ENCODE results near the gene HOXA6. TPM values are rescaled to one million over a fixed set of nuclear protein-coding genes. Genes with fewer than 3 reads are reported as not detected.
A peak's percentile ranks its signal among the peaks of the same experiment; 100 is the strongest.

HOXA6 gene
- total RNA-seq, 8 experiments from 2014 or later: 4.4 to 52.8 (median 23.7) TPM

DNA sequence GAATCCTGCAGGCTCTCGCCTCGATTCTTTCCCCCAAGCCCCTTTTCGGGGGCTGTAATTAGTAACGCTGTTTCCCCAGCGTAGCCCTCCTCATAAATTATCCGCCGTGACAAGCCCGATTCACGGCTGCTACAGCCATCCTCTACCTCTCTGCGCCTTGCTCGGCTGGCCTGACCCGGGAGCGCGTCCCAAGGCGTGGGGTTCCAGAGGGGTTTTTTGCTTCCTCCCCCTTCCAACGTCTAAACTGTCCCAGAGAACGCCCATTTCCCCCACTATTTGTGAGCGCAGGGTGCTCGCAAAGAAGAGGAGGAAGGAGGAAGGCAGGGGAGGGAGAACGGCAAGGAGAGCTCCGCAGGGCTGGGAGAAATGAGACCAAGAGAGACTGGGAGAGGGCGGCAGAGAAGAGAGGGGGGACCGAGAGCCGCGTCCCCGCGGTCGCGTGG is 5.0 kb downstream of the HOXA6 start:
- Histone ChIP-seq H3K4me3 (peak overlapping the region; percentile 46 to 81 (median 63)), H3K27ac (peak overlapping the region; percentile 92 to 93), H3K4me1 (replicated peaks in 1 of 2) (peaks cover 5 to 12% of the 10 kb centered on the region in 2 donors)
- in situ Hi-C loops (cut with MboI; ENCODE audit: low pct_unique_long_range_greater_than_20kb in 2 of 9, low sequenced_read_pairs in 9 of 9, unreplicated experiment in 9 of 9): loop anchor here in 2 of 9 experiments (10.0 kb wide), 1 partner anchor 288 kb away; no protein-coding TSS in a partner anchor
- WGBS, 10 experiments: 0 to 100% (median 26%) methylated on average over 2 to 28 of the region's 29 CpGs; no CpG with 5 or more reads in 4 of the 10 experiments
- ATAC-seq (replicated peaks in 6 of 8): peak in 1 of 8 experiments; percentile 8

DNA sequence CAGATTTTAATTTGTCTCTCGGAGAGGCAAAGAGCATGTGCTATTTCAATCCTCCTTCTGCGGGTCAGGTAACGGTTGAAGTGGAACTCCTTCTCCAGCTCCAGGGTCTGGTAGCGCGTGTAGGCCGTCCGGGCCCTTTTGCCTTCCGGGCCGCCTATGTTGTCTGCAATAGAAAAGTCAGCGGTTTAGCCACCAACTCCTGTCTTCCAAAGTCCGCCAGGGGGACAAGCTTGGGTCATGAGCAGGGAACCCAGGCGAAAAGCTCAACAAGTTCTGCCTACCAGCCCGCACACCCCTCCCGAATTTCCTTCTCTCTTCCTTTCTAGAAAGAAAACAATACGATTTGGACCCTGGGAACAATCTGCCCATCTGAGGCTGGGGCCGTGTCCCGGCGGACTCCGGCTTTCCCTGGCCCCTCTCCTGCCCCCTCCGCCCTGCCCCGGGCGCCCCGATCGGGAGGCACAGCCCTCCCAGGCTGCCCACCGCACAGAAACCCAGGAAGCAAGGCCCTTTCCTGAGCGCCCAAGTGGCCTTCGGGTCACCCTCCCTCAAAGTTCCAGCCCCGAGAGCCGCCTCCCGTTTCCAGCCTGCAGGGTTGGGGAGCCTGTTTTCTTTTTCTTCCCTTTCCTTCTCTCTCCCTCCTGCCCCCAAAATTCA is 5.5 kb downstream of the HOXA6 start:
- in situ Hi-C loops (cut with MboI; ENCODE audit: low pct_unique_long_range_greater_than_20kb in 2 of 9, low sequenced_read_pairs in 9 of 9, unreplicated experiment in 9 of 9): loop anchor here in 2 of 9 experiments (10.0 kb wide), 1 partner anchor 287 kb away; no protein-coding TSS in a partner anchor
- H3K4me3 ChIP-seq: peak overlapping the region; percentile 46 to 81 (median 63)
- no peak for ATAC-seq (replicated peaks in 6 of 8)
- H3K4me1 ChIP-seq (replicated peaks in 1 of 2): peaks cover 5 to 12% of the 10 kb centered on the region in 2 donors
- H3K27ac ChIP-seq: peak overlapping the region; percentile 92 to 93
- WGBS, 10 experiments: 0 to 98% (median 42%) methylated on average over 1 to 18 of the region's 30 CpGs; no CpG with 5 or more reads in 4 of the 10 experiments

DNA sequence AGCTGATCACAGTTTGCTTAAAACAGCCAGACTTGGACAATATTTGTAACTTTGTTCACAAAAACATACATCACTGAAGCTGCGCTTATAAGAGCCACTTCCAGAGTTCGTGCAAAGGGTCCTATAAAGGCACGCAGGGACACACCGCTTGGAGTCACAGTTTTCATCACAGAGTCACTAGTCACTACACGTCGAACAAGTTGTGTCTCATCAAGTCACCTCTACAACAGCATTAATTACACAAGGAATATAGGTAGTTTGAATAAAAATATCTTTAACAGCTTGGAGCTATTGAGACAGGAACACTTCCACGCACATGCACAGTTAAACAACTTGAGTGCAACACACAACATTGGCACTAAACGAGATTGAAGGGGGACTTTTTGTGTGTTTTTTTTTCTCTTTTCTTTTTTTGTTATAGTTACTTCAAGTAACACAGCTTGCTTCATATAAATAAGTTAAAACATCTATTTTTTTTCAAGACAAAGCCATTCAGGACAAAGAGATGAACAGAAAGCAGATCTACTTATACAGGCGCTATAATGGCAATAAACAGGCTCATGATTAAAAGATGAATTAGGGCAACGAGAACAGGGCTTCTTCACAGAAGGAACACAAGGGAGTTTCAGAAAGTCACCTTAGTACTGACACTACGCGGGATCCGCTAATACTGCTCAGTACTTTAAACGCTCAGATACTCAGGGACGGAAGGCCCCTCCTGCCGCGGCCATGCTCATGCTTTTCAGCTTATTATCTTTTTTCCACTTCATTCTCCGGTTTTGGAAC is 6.2 kb downstream of the HOXA6 start:
- 0 to 100% (median 14%) methylated on average over 3 to 18 of the region's 18 CpGs for WGBS, 10 experiments
- Histone ChIP-seq H3K4me3 (peak overlapping the region; percentile 46 to 81 (median 63)), H3K27ac (peak overlapping the region; percentile 92 to 93), H3K4me1 (replicated peaks in 1 of 2) (peaks cover 5 to 12% of the 10 kb centered on the region in 2 donors)
- in situ Hi-C loops (cut with MboI; ENCODE audit: low pct_unique_long_range_greater_than_20kb in 2 of 9, low sequenced_read_pairs in 9 of 9, unreplicated experiment in 9 of 9): loop anchor here in 2 of 9 experiments (10.0 kb wide), 1 partner anchor 287 kb away; no protein-coding TSS in a partner anchor
- ATAC-seq (replicated peaks in 6 of 8): no peak

DNA sequence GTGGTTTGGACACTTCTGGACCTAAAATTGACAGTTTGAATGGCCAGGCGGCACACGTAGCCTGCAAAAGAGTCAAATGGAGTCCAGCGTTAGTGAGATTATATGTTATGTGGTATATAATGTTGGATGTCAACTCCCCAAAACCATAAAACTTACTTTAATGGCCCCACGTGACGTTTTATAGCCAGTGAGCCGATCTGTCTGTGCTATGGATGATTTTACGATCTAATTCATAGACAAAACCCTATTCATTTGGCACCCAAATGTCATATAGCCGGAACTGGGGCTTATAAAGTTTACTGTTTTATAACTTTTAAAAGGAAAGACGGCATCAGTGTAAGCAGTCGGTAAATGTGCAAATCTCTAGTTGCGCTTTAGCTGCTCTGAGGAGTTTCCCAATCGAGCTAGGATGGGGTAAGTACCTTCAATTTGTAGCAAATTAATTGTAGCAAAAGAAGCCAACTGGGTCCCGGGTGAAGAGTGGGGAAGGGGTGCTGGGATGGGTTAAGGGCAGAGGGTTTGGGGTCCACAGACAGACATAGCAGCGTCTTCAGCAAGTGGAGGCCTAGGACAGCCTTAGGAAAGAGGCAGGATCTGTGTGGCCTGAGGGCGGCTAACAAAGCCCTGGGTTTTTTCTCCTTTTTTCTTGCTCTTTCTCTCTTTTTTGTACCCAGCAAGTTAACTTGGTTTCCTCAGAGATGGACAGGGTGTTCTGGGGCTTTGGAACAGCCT is 7.3 kb downstream of the HOXA6 start:
- WGBS, 10 experiments: 0 to 96% (median 10%) methylated on average over 2 to 12 of the region's 15 CpGs
- Histone ChIP-seq H3K4me3 (peak overlapping the region; percentile 46 to 81 (median 63)), H3K27ac (peak overlapping the region; percentile 92 to 93)

DNA sequence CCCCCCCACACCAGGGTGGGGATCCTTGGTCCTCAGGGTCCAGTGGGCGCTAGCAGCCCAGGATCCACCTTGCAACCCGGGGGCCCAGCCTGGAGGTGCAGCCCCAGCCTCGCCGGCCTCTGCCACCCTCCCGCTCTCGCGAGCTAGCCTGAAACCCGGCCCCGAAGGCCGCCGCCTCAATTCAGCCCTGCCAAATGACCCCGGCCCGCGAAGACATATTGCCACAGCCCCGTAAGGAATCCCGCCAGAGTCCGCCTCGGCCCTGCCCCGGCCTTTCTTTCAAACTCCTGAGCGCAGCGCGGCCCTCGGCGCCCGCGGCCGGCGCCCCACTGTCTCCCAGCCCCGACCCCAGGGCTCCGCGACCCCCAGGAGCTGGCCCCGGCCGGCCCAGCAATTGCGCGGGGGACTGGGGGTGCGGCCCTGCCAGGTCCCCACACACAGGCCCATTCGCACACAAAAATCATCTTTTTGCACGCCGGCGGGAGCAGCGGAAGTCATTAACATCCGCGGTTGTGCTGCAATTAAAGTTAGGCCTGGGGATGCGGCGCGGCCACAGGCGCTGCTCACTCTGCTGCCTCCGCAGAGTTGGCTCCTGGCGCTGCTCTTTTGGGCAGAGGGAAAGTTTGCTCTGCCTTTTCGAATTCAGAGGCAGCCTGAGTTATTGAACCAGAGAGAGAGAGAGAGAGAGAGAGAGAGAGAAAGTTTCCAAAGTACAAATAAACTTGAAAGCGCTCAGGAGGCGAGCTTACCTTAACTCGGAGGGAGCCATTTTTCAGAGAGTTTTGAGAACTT is 8.0 kb downstream of the HOXA6 start:
- peak overlapping the region; percentile 92 to 93 for H3K27ac ChIP-seq
- peaks cover 13 to 22% of the 10 kb centered on the region in 2 donors for H3K4me1 ChIP-seq (replicated peaks in 1 of 2)
- H3K4me3 ChIP-seq: peak overlapping the region; percentile 46 to 81 (median 63)
- 0 to 89% (median 17%) methylated on average over 1 to 13 of the region's 53 CpGs; no CpG with 5 or more reads in 5 of the 10 experiments for WGBS, 10 experiments
- in situ Hi-C loops (cut with MboI; ENCODE audit: low pct_unique_long_range_greater_than_20kb in 2 of 9, low sequenced_read_pairs in 9 of 9, unreplicated experiment in 9 of 9): loop anchor here in 2 of 9 experiments (10.0 kb wide), 1 partner anchor 285 kb away; no protein-coding TSS in a partner anchor
- no peak for ATAC-seq (replicated peaks in 6 of 8)

More for the DNA sequence above, 7.3 kb downstream of the HOXA6 start:
- in situ Hi-C loops (cut with MboI; ENCODE audit: low pct_unique_long_range_greater_than_20kb in 2 of 9, low sequenced_read_pairs in 9 of 9, unreplicated experiment in 9 of 9): loop anchor here in 2 of 9 experiments (10.0 kb wide), 1 partner anchor 285 kb away; no protein-coding TSS in a partner anchor
- peaks cover 6 to 21% of the 10 kb centered on the region in 2 donors for H3K4me1 ChIP-seq (replicated peaks in 1 of 2)
- no peak for ATAC-seq (replicated peaks in 6 of 8)

DNA sequence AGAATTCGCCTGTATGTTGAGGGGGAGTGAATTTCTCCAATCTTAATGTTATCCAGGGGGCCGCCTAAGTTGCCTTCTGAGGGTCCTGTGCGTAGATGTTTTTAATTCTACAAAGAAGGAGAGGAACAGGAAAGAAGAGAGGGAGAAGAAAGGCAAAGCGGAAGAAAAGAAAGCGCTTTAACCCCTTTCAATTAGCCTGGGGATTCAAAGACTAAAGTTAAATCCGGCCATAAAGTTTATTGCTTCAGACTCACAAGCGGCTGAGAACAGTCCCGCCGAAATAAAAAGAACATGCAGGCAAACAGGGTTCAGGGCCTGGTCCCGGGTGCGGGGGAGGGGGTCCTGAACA is 8.6 kb downstream of the HOXA6 start:
- peak overlapping the region; percentile 92 to 93 for H3K27ac ChIP-seq
- peak overlapping the region; percentile 46 to 81 (median 63) for H3K4me3 ChIP-seq
- no peak for ATAC-seq (replicated peaks in 6 of 8)
- peaks cover 19 to 22% of the 10 kb centered on the region in 2 donors for H3K4me1 ChIP-seq (replicated peaks in 1 of 2)
- 0 to 100% (median 10%) methylated on average over 1 to 9 of the region's 11 CpGs; no CpG with 5 or more reads in 2 of the 10 experiments for WGBS, 10 experiments
- in situ Hi-C loops (cut with MboI; ENCODE audit: low pct_unique_long_range_greater_than_20kb in 2 of 9, low sequenced_read_pairs in 9 of 9, unreplicated experiment in 9 of 9): no loop called here

DNA sequence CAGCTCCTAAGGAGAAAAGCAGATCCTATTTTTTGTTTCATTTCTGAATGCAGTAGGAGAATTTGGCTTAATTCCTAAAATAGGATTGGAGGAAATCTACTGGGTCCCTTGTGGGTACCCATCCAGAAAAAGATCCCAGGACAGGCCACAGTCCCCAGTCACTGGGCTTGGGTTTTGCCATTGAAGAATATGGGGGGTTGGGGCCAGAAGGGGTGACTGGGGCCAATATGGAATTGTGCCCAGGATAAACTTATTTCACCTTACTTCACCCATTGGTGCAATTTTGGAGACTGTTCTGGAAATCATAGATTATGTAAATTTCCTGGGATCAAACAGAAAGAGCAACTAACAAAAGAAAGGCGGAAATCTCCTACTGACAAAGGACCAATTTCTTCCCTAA is 9.1 kb downstream of the HOXA6 start:
- WGBS, 10 experiments: 0 to 33% (median 13%) methylated on average over 1 of the region's 1 CpG; no CpG with 5 or more reads in 7 of the 10 experiments
- no peak for ATAC-seq (replicated peaks in 6 of 8)
- Histone ChIP-seq H3K27ac (peak overlapping the region; percentile 92 to 93), H3K4me3 (peak overlapping the region; percentile 46 to 81 (median 63)), H3K4me1 (replicated peaks in 1 of 2) (peaks cover 22 to 24% of the 10 kb centered on the region in 2 donors)
- in situ Hi-C loops (cut with MboI; ENCODE audit: low pct_unique_long_range_greater_than_20kb in 2 of 9, low sequenced_read_pairs in 9 of 9, unreplicated experiment in 9 of 9): no loop called here

DNA sequence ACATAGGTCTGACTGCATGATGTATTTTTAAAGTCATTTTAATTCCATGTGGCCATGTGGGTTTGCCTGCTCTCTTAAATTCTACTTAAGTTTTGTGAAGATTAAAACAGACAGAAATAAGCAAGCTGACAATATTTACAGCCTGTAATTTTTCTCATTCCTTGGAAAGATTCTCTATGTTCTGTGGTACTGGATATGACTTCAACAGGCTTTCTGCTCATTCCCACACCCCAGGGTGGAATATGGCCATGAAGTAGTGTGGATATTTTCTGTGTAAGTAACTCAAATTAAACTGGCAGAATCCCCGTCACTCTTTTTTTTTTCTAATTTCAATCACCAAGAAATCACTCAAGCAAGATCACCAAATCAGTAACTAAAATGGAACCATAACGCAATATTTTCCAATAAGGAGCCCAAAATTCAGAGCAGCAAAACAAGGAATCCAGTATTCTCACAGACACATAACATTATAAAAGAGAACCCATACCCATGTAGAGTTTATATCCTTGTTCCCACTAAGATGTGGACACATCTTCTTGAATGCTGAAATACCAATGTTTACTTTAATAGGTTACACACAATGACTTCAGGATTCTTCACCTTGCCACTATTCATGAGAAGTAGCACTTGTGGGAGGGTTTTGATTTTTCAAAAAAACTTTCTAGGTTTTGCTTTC is 9.8 kb downstream of the HOXA6 start:
- no peak for ATAC-seq (replicated peaks in 6 of 8)
- WGBS, 10 experiments: 0 to 100% (median 29%) methylated on average over 1 to 2 of the region's 2 CpGs; no CpG with 5 or more reads in 2 of the 10 experiments
- H3K27ac ChIP-seq: peak overlapping the region; percentile 92 to 93
- H3K4me1 ChIP-seq (replicated peaks in 1 of 2): peaks cover 22 to 31% of the 10 kb centered on the region in 2 donors
- peak overlapping the region; percentile 46 to 81 (median 63) for H3K4me3 ChIP-seq
- in situ Hi-C loops (cut with MboI; ENCODE audit: low pct_unique_long_range_greater_than_20kb in 2 of 9, low sequenced_read_pairs in 9 of 9, unreplicated experiment in 9 of 9): no loop called here

DNA sequence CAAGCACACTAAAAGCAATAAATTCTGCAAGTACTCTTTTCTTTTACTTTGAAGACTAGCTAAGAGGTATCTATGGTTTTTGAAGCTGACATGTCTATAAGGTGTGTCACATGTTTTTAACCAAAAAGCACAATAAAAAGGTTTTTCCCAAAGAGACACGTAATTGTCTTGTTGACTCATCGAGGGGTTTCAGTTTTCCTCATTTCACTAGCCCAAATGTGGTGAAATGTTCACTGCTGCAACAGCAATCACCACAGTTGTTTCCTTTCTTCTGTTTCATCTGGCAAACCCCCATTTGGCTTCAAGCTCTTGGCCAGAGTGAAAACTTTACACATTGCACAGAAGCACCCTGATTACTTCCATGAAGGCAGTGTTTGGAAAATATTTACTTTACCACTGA is 13.2 kb downstream of the HOXA6 start:
- in situ Hi-C loops (cut with MboI; ENCODE audit: low pct_unique_long_range_greater_than_20kb in 2 of 9, low sequenced_read_pairs in 9 of 9, unreplicated experiment in 9 of 9): no loop called here
- no peak for ATAC-seq (replicated peaks in 6 of 8)
- Histone ChIP-seq H3K27ac (peak overlapping the region; percentile 84 to 93), H3K4me3 (peak overlapping the region in 4 of 5 donors; percentile 46 to 92 (median 64)), H3K4me1 (replicated peaks in 1 of 2) (peaks cover 22 to 37% of the 10 kb centered on the region in 2 donors)
- WGBS, 10 experiments: 0 to 40% (median 20%) methylated on average over 1 to 2 of the region's 2 CpGs; no CpG with 5 or more reads in 3 of the 10 experiments

DNA sequence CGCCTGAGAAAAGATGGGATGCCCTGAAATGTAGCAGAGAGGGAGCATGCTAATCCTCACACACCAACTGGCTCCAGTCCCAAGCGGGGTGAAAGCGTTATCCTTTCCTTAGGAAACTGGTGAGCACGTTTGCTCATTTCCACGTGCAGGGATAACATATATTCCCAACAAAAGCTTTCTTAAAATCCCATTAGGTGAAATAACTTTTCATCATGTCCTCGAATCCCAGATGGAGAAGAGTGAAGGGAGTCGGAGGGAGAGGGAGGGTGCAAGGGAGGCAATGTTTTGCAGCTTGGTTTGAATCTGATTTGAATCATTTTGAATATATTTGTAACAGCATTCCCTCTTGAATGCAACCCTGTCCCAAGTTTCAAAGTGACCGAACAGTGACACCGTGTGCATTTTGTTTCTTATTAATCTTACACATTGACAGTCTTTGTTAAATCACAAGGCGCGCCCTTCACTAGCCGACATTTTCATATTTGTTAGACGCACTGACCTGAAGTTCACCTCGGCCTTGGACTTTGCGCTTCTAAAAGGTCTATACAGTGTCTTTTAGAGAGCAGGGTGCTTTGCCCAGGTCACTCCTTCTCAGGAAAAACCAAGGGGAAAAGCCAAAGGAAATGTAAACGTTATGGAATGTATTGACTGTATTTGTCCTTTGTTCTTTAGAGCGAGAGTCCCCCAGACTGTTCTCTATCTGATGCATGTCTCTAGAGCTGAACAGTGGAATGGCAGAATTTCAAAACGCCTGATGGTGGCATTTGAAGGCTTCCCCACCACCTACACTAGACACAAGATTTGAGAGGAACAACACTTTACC is 14.0 kb downstream of the HOXA6 start:
- Histone ChIP-seq H3K27ac (peak overlapping the region; percentile 84 to 93), H3K4me1 (replicated peaks in 1 of 2) (peaks cover 22 to 44% of the 10 kb centered on the region in 2 donors), H3K4me3 (peak overlapping the region; percentile 46 to 92 (median 69))
- peak in 4 of 8 experiments; percentile 1 to 9 (median 4) for ATAC-seq (replicated peaks in 6 of 8)
- WGBS, 10 experiments: 1 to 97% (median 17%) methylated on average over 1 to 16 of the region's 18 CpGs; no CpG with 5 or more reads in 2 of the 10 experiments
- in situ Hi-C loops (cut with MboI; ENCODE audit: low pct_unique_long_range_greater_than_20kb in 2 of 9, low sequenced_read_pairs in 9 of 9, unreplicated experiment in 9 of 9): no loop called here
